ENCODE results near the gene DCLK2.
A peak's percentile ranks its signal among the peaks of the same experiment; 100 is the strongest.

The DCLK2 gene

DNA sequence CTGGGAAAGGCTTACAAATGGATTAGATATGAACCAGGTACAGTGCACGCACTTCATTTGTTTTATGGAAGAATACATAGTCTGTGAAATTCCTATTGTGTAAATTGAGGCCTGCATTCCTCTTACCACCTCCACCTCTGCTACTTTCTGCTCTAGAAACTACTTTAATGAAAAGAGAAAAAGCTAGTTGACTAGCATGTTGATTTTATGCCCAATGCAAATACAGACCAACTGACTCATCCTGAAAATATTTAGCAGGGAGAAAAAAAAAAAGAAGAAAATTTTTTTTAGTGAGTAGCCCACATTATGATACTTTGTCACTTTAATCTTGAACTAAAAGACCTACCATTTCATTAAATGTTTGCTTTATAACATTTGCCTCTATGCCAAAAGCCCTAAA, 41.2 kb downstream of the DCLK2 start:
- no peak overlapping the region for H3K27ac ChIP-seq
- no peaks in the 10 kb centered on the region for H3K36me3 ChIP-seq (ENCODE audit: insufficient read depth)
- no peak overlapping the region for H3K4me3 ChIP-seq (IDR thresholded peaks at IDR 0.05; ENCODE audit: insufficient read depth, low read depth, low read length)
- peaks cover 13% of the 10 kb centered on the region for H3K4me1 ChIP-seq (ENCODE audit: low read depth, poor library complexity, severe bottlenecking)
- H3K27me3 ChIP-seq (ENCODE audit: insufficient read depth, low read depth) = no peaks in the 10 kb centered on the region
- TF ChIP-seq, protein P1, sequence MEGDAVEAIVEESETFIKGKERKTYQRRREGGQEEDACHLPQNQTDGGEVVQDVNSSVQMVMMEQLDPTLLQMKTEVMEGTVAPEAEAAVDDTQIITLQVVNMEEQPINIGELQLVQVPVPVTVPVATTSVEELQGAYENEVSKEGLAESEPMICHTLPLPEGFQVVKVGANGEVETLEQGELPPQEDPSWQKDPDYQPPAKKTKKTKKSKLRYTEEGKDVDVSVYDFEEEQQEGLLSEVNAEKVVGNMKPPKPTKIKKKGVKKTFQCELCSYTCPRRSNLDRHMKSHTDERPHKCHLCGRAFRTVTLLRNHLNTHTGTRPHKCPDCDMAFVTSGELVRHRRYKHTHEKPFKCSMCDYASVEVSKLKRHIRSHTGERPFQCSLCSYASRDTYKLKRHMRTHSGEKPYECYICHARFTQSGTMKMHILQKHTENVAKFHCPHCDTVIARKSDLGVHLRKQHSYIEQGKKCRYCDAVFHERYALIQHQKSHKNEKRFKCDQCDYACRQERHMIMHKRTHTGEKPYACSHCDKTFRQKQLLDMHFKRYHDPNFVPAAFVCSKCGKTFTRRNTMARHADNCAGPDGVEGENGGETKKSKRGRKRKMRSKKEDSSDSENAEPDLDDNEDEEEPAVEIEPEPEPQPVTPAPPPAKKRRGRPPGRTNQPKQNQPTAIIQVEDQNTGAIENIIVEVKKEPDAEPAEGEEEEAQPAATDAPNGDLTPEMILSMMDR (conservative IDR thresholded peaks at IDR 0.05; ENCODE audit: low read depth, low read length) = no peak
- H3K79me2 ChIP-seq (ENCODE audit: insufficient read depth, low read depth) = no peaks in the 10 kb centered on the region
- no peak overlapping the region for H3K9ac ChIP-seq
- no peak overlapping the region for H2AFZ ChIP-seq (ENCODE audit: low read depth)
- H3K4me2 ChIP-seq = no peak overlapping the region
- no peaks in the 10 kb centered on the region for H4K20me1 ChIP-seq (ENCODE audit: insufficient read depth)

DNA sequence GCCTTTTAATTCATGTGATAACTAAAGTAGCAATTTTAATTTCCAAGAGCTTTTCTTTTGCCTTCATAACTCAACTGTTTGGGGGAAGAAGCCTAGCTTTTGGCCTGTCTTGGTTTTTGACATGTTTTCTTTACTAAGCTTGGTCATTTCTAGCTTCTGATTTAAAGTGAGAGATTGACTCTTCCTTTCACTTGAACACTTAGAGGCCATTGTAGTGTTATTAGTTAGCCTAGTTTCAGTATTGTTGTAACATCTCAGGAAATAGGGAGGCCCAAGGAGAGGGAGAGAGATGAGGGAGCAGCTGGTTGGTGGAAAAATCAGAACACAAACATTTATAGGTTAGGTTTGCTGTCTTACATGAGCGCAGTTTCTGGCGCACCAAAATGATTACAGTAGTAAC, 44.8 kb downstream of the DCLK2 start:
- H4K20me1 ChIP-seq (ENCODE audit: insufficient read depth) = no peaks in the 10 kb centered on the region
- H2AFZ ChIP-seq (ENCODE audit: low read depth) = no peak overlapping the region
- TF ChIP-seq, protein P1 (conservative IDR thresholded peaks at IDR 0.05; ENCODE audit: low read depth, low read length) = no peak
- no peaks in the 10 kb centered on the region for H3K79me2 ChIP-seq (ENCODE audit: insufficient read depth, low read depth)
- no peak overlapping the region for H3K4me3 ChIP-seq (IDR thresholded peaks at IDR 0.05; ENCODE audit: insufficient read depth, low read depth, low read length)
- H3K4me1 ChIP-seq (ENCODE audit: low read depth, poor library complexity, severe bottlenecking) = peaks cover 49% of the 10 kb centered on the region
- H3K27me3 ChIP-seq (ENCODE audit: insufficient read depth, low read depth) = no peaks in the 10 kb centered on the region
- no peak overlapping the region for H3K4me2 ChIP-seq
- no peak overlapping the region for H3K9ac ChIP-seq
- no peak overlapping the region for H3K27ac ChIP-seq
- H3K36me3 ChIP-seq (ENCODE audit: insufficient read depth) = no peaks in the 10 kb centered on the region

GRCh38 chr4:150123796-150124677, 45.8 kb downstream of the DCLK2 start:
- Histone ChIP-seq H3K36me3 (ENCODE audit: insufficient read depth) (no peaks in the 10 kb centered on the region), H3K4me2 (no peak overlapping the region), H3K27me3 (ENCODE audit: insufficient read depth, low read depth) (no peaks in the 10 kb centered on the region), H2AFZ (ENCODE audit: low read depth) (no peak overlapping the region), H4K20me1 (ENCODE audit: insufficient read depth) (no peaks in the 10 kb centered on the region), H3K27ac (no peak overlapping the region), H3K79me2 (ENCODE audit: insufficient read depth, low read depth) (no peaks in the 10 kb centered on the region), H3K4me3 (IDR thresholded peaks at IDR 0.05; ENCODE audit: insufficient read depth, low read depth, low read length) (no peak overlapping the region), H3K4me1 (ENCODE audit: low read depth, poor library complexity, severe bottlenecking) (peaks cover 58% of the 10 kb centered on the region), H3K9ac (no peak overlapping the region)
- TF ChIP-seq, protein P1 (conservative IDR thresholded peaks at IDR 0.05; ENCODE audit: low read depth, low read length) = no peak

DNA sequence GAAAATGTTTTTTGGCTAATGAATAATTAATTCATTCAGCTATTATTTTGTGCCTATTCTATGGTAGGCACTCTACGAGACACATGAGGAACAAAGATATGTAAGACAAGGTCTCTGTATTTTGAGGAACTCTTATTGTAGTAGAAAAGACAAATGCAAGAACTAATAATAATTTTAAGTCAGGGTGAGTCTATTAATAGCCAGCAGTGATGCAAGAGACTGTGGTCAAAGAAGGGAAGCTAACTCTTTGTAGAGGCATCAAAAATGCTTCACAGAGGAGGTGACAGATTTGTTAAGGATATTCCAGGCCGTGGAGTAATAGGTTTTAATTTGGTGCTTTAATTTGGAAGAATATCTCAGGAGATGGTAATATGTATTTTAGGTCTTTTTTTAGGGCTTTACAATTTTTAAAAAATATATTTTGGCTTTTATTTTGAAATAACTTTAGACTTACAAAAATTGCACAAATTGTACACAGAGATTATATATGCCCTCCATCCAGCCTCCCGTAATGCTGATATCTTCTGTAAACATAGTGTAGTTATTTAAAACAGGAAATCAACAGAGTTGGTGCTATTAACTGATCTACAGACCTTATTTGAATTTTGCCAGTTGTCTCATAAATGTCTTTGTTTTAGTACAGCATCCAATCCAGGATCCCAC, 48.1 kb downstream of the DCLK2 start:
- H3K9ac ChIP-seq = peak overlapping the region; percentile 65
- H3K4me3 ChIP-seq (IDR thresholded peaks at IDR 0.05; ENCODE audit: insufficient read depth, low read depth, low read length) = no peak overlapping the region
- peak overlapping the region; percentile 91 for H3K27ac ChIP-seq
- TF ChIP-seq, protein P1 (conservative IDR thresholded peaks at IDR 0.05; ENCODE audit: low read depth, low read length) = no peak
- no peaks in the 10 kb centered on the region for H3K79me2 ChIP-seq (ENCODE audit: insufficient read depth, low read depth)
- H3K27me3 ChIP-seq (ENCODE audit: insufficient read depth, low read depth) = no peaks in the 10 kb centered on the region
- no peaks in the 10 kb centered on the region for H4K20me1 ChIP-seq (ENCODE audit: insufficient read depth)
- peak overlapping the region; percentile 27 for H2AFZ ChIP-seq (ENCODE audit: low read depth)
- peak overlapping the region; percentile 62 for H3K4me2 ChIP-seq
- no peaks in the 10 kb centered on the region for H3K36me3 ChIP-seq (ENCODE audit: insufficient read depth)
- peaks cover 63% of the 10 kb centered on the region for H3K4me1 ChIP-seq (ENCODE audit: low read depth, poor library complexity, severe bottlenecking)
